HG03575 (cell line): ENCODE results near the gene TELO2.
"Not testable (repeated sequence)": the region's sequence is repeated elsewhere in the genome, so short reads cannot be mapped to it uniquely, and the experiment has no call there.

Experiments used
- ATAC-seq: cut with Tn5 transposase; IDR thresholded peaks from one replicate; pipeline ENCODE4 v1.9.1; 2021; ENCODE audit not compliant: unreplicated experiment, insufficient number of reproducible peaks, low FRiP score; ENCODE audit errors: extremely low read depth

TELO2 gene

DNA sequence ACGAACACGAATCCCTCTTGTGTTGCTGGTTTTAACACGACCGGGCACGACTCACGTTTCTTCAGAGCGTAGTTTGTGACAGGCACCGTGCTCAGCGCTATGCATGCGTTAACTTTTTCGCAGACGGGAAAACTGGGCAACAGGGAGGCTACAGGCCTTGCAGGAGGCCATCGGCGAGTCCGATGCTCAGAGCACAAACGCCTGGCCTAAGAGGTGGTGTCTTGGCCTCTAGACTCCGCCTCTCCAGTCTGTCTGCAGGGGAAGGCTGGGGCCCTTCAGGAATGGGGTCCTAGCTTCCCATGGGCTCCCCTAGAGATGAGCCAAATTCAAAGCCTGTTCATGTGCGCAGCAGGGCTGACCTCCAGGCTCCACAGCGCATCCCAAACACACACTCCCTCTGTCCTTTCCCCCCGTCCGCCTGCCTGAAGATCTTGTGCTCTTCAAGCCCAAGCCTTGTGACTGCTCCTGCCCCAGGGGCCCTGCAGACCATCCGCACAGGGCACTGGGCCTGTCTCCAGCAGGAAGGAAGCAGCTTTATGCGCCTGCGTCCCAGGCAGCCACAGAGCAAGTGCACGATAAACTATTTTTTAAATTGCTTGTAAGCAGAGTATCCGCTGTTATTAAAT is 21.5 kb upstream of the TELO2 start:
- no peak for ATAC-seq

DNA sequence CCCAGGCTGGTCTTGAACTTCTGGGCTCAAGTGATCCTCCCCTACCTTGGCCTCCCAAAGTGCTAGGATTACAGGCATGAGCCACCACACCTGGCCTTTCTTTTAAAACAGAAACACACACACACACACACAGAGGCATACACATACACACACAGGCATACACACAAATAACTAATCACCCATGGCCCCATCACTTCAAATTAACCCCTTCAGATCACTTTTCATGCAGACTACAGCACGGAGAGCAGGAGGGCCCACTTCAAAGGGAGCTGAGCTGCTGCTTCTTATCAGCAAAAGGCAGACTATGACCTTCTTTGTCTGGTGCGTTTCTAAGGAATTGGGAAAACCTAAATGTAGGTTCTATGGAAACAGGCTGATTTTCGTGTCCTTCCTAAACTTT is 20.2 kb upstream of the TELO2 start:
- ATAC-seq: no peak

DNA sequence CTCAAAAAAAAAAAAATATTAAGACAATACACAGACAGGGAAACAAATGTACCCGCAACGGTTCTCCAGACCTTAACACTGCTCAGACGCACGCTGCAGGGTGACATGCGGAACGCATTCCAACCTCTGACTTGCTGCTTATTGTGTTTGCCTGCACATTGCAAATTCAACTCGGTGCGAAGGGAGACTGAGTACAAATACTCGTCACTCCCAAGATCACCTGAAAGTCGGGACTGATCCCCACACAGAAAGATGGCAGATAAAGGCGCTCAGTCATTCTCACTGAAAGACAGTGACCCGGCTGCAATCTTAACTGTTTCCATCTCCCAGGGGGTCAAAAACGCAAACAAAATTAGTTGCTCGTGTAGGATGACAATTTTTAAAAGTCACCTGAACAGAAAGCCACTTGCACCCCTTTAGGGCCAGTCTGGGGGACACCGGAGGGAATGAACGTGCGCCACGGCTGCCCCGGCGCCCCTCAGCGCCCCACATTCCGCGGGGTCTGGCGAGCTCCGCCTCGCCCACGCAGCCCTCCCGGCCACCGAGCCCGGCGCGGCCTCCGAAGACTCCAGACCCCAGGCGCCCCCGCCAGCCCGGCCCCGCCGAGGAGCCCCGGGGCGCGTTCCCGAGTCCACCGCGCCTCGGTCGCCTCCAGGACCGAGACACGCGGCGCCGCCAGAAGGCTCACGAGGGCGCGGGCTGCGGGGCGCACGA is 18.9 kb upstream of the TELO2 start:
- ATAC-seq: no peak

DNA sequence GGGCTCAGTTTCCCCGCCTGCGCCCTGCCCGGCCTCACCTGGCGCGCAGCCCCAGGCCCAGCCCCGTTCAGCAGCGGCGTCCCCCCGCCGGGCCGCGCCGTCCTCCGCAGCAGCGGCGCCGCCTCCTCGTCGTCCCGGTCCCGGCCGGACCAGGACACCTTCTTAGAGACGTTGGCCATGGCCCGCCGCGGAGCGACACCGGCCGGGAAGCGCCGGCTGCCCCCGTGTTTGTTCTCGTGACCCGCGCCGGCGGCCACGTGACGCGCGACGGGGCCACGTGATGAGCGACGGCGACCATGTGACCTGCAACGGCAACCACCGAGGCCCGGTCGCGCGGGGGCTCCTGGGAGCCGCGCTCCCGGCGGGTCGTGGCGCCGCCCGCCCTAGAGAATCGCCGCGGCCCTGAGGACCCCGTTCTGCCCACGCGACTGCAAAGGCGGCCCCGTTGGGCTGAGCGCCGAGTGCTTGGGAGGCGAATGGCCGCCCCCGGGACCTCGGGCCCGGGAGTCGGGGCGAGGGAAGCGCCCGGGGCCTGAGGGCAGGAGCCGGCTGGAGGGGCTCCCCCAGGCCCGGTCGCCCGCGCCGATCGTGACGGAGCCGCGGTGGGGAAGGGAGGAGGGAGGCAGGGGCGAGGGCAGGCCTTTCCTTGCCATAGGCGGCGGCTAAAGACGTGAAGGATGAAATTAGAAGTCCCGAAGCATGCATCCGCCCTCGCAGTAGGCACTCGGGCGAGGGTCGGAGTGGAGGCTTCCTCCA is 18.2 kb upstream of the TELO2 start, which contains the start of gene CLCN7:
TSS of gene CLCN7 (minus strand) at position 233 of the 756 bp plus-strand sequence. CDS start at position 179, 54 bp downstream.
- no peak for ATAC-seq

DNA sequence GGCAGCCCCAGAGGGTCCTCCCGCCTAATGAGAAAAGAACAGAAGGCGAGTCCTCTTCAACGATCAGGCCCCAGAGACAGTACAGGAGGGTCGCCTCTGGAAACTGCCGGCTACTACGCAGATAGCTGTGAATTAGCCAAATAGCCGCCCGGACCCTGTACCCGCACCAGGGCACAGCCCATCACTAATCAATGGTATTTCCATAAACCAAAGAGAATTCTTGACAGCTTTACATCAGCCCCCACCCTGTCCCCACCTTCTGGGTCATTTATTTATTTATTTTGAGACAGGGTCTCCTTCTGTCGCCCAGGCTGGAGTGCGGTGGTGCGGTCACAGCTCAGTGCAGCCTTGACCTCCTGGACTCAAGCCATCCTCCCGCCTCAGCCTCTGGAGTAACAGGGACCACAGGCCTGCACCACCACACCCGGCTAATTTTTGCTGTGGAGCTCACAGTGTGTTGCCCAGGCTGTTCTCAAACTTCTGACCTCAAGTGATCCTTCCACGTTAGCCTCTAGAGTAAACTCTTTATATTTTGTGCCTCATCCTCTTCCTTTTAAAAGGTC is 17.5 kb upstream of the TELO2 start:
- ATAC-seq: no peak

DNA sequence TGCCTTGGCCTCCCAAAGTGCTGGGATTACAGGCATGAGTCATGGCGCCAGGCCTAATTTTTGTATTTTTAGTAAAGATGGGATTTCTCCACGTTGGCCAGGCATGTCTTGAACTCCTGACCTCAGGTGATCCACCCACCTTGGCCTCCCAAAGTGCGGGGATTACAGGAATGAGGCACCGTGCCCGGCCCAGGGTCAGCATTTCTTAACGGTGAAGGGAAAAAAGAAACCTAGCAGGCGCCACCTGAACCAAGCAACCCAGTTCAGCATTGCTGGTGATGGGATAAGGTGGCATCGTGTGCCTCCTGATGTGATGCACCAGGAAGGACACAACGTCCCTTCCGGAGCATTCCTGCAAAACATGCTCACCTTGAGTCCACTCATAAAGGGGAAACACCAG is 16.1 kb upstream of the TELO2 start:
- ATAC-seq: no peak

DNA sequence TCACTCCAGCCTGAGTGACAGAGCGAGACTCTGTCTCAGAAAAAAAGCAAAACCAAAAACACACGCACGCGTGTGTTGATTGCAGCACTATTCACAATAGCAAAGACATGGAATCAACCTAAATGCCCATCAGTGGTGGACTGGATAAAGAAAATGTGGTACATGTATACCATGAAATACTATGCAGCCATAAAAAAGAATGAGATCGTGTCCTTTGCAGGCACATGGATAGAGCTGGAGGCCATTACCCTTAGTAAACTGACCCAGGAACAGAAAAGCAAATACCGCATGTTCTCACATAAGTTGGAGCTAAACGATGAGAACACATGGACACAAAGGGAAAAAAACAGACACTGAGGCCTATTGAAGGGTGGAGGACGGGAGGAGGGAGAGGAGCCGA is 14.2 kb upstream of the TELO2 start:
- ATAC-seq: not testable (repeated sequence)

DNA sequence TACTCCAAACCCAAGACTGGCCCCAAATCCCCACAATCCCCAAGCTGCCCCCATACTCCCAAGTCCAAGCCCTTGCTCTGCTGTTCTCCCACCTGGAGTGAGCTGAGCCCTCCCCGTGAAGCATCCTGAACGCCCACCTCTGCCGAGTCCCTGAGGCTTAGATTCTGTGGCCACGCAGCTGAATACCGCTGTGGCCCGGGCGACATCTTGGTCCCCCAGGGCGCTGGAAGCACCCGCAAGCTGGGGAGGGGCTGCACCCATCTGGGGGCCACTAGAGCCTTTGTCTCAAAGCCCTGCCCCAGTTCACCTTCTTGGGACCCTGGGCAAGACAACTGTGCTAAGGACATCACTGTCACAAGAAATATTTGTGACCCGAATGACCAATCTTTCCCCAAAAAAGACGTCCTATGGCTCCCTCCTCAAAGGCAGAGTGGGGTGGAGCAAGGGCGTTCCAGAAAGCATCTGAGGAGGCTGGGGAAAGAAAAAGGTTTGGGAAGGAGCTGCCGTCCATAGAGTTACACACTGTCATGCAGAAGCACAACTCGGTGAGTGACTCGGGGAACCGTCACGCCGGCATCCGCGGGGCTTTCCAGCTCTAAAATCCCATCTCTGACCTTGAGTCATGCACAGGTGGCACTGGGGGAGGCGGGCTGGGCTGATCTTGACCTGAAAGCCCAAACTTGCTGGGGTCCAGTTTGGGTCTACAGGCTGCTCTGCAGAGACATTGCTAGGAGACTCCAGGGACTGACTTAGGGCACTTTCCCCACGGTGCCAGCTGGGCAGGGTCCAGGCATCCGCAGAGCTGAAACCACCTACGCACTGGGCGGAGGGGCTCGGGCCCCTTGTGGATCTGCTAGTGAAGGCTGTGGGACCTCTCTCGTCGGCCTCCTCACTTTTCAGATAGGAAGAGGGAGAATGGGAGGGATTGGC is 11.0 kb upstream of the TELO2 start:
- no peak for ATAC-seq

DNA sequence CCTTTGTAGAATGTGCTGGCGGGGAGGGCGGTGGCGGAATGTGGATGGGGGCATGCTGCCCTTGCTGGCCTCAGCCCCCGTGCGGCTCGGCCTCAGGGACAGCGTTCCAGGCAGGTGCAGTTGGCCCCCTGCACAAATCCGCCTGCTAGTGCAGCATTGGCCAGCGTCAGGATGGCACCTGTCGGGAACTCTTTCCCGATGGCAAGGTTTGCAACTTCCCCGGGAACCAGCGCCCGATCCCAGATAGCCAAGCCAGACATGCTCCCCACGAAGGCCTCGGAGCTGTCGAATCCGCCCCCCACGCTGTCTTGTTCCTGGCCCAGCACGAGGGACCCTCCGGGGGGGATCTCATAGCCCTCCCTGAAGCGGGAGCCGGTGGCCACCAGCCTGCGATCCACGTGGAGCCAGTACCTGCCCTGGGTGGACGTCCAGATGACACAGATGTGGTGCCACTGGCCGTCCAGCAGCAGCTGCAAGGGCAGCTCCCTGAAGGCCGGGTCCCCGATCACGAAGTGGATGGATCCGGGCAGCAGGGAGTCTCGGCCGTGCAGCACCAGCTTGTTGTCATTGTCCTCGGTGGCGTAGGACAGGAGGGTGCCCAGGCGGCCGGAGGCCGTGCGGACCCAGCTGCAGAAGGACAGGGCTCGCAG is 7.2 kb upstream of the TELO2 start:
- no peak for ATAC-seq

DNA sequence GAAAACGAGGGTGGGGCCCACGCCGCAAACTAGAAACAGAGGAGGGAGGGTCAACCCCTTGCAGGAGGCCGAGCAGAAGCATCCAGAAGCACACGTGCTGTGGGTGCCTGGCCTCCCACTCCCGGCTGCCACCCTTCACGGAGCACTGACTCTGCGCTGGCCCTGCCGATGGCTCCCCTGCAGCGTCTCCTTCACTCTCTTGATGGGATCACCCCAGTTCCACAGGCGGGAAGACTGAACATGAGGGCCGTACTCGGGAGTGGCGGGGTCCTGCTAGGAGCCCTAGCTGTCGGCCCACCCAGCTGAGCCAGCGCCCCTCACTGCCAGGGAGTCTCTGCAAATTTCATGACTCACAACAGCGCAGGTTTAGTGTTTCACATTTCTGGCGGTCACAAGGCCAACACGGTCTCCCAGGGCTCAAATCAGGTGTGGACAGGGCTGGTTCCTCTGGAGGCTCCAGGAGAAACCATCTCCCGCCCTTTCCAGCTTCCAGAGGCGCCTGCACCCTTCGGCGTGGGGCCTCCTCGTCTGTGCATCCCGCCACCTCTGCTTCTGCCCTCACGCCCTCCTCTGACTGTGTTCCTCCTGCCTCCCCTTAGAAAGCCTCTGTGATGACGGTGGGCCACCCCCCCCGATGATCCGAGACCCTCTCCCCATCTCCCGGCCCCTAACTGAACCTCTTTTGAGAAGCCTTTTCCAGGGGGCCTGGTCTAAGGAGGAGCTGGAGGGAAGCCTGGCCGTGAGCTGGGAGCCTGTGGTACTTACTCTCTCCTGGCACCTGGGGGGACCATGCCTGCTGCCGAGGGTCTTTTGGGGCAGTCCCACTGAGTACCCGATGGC is 6.4 kb upstream of the TELO2 start:
- no peak for ATAC-seq

DNA sequence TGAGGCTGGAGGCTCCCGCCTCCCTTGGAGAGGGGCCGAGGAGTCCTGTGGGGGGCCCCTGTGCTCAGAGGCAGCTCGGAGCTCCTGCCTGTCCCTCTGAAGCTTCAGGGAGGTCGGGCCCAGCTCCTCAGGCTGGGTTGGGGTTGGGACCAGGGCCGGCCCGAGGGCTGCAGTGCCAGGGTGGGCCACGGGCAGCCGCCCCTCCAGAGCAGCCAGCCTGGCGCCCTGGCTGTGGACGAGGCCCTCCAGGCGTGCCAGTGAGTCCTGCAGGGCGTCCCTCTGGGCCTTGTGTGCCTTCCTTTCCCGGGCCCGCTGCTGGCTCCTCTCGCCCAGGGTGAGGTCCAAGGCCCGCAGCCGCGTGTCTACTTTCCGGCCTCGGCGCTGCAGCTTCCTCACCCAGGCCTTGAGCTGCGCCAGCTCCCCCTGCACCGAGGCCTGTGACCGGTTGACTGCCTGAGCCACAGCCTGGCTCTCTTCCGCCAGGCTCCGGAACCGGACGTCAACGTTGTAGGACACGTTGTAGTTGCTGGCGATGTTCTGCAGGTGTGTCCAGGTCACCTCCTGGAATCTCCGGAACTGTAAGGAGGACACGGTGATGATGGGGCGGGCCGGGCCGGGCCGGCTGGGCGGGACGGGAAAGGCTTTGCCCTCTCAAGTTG is 5.6 kb upstream of the TELO2 start:
- ATAC-seq: no peak

DNA sequence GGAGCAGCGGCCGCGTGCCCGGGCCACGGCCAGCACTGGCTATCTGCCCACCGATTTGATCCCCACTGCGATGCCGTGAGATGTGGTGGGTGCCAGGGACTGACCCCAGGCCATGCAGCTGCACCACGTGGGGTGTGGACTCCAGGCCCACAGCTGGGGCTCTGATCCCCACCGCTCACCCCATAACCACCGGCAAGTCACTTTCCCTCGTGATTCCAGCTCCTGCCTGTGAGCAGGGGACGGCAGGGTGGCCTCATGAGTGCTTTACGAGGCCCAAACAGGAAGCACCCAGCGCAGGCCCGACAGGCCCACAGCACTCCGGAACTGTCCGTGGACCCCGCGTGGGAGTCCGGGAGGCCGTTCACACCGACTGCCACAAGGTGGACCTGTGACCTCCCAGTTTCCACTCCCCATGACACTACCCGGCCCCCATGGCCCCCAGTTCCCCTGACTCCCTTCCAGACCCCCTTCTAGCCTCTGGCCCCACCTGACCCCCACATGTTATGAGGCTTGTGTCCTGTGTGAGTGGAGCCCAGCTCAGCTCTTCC is 5.0 kb upstream of the TELO2 start:
- ATAC-seq: no peak

DNA sequence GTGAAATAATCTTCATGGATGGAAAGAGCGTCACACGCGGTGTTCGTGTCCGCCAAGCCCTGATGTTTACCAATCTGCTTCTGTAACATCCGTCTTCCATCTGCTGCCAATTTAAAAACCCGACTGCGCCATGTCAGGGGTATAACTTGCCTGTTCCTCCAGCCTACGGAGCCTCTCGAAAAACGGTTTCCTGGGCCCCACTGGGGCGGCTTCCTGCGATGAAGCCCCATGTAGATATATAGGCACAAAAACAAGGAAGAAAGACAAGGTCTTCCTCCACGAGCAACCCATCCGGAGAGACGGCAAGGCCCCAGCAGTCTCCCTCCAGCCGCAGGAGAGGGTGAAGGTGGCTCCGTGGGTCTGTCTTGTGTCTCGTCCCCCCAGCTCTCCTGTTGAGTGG is 4.5 kb upstream of the TELO2 start, which contains the start of gene PTX4:
TSS of gene PTX4 (minus strand) at position 326 of the 400 bp plus-strand sequence. CDS start at position 291, 35 bp downstream.
- ATAC-seq: no peak

DNA sequence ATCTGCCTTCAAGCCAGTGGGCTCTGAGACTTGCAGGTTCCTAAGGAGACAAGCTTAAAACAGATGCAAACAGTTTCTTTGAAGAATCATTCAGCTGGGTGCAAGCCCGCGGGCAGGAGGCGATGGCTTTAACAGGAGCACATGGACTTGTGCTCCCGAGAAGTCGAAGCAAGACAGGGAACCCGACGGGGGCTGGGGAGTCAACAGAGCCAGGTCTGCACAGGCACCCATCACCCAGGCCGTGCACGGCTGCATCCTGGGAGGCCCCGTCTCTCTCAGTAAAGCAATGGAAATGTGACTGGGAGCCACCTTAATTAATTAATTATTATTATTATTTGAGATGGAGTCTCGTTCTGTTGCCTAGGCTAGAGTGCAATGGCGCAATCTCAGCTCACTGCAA is 4.1 kb upstream of the TELO2 start:
- no peak for ATAC-seq

DNA sequence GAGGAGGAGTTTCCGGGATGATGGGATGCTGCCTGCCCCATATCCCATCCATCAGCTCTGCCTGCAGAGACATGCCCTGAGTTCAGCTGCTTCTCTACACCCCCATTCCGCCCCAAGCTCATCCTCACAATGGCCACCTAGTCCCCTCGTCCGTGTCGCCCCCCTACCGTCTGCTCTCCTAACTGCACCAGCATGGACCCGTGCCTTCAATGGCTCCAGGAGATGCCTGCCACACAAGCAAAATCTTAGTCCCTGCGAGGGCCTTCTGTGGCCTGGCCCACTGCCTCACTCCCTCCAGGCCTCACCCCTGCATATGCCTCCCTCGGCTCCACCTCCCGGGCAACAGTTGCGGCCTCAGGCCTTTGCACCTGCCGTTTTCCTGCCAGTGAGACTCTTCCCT is 1.8 kb upstream of the TELO2 start:
- no peak for ATAC-seq

DNA sequence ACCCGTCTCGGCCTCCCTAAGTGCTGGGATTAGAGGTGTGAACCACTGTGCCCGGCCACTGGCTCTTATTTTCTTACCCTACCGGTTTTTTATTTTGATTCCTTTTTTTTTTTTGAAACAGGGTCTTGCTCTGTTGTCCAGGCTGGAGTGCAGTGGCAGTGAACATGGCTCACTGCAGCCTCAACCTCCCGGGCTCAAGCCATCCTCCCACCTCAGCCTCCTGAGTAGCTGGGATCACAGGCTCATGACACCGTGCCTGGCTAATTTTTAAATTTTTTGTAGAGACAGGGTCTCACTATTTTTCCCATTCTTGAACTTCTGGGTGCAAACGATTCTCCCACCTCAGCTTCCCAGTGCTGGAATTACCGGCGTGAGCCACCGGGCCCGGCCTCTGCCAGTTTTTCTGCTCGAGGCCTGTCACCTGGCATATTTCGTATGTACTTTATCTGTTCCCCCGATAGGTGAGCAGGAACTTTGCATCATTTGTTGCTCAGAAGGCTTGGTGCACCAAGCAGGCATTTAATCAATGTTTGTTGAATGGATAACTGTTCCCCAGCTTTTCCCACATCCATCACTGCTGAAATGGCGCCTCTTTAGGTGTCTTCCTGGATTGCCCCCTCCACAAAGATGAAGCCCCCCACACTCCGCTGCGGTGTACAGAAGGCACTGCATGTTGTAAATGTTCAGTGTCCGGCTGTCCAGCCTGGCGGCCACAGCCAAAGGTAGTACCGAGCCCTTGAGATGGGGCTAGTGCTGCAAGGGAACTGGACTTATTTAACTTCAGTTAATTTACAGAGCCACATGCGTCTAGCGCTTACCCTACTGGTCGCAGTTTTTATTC is 858 bp upstream of the TELO2 start:
- ATAC-seq: no peak
